ACC112 (cell line): ENCODE results near the gene POFUT1.
A peak's percentile ranks its signal among the peaks of the same experiment; 100 is the strongest.
"Not testable (repeated sequence)": the region's sequence is repeated elsewhere in the genome, so short reads cannot be mapped to it uniquely, and the experiment has no call there.

Experiments used
- H2AFZ ChIP-seq: fragments of 200-600 bp; sonication (generic); one replicate; pipeline ENCODE4 v1.6.0; 2017; ENCODE audit warnings: antibody characterized with exemption, low read length; ENCODE audit not compliant: unreplicated experiment
- H3K27ac ChIP-seq: fragments of 200-600 bp; sonication (generic); 2 replicates; pipeline ENCODE4 v1.5.1; 2014; ENCODE audit warnings: low read depth, mild to moderate bottlenecking, antibody characterized with exemption, low read length, moderate library complexity
- H3K27me3 ChIP-seq: fragments of 200-600 bp; sonication (generic); 2 replicates; pipeline ENCODE4 v1.6.1; 2014; ENCODE audit warnings: mild to moderate bottlenecking, antibody characterized with exemption, low read length, moderate library complexity, mixed read lengths; ENCODE audit not compliant: insufficient read depth
- H3K36me3 ChIP-seq: fragments of 200-600 bp; sonication (generic); 2 replicates; pipeline ENCODE4 v1.6.1; 2016; ENCODE audit warnings: mild to moderate bottlenecking, antibody characterized with exemption, low read length, moderate library complexity, mixed read lengths; ENCODE audit not compliant: insufficient read depth
- H3K4me1 ChIP-seq: fragments of 200-600 bp; sonication (generic); one replicate; pipeline ENCODE4 v1.6.1; 2016; ENCODE audit warnings: low read length, mixed read lengths; ENCODE audit not compliant: insufficient read depth, unreplicated experiment, control insufficient read depth
- H3K4me3 ChIP-seq: fragments of 200-600 bp; sonication (generic); 2 replicates; pipeline ENCODE4 v1.5.1; 2014; ENCODE audit warnings: mild to moderate bottlenecking, low read depth, low read length
- H3K79me2 ChIP-seq: fragments of 200-600 bp; sonication (generic); one replicate; pipeline ENCODE4 v1.6.0; 2016; ENCODE audit warnings: low read length; ENCODE audit not compliant: control insufficient read depth, unreplicated experiment, insufficient read depth

POFUT1 gene

DNA sequence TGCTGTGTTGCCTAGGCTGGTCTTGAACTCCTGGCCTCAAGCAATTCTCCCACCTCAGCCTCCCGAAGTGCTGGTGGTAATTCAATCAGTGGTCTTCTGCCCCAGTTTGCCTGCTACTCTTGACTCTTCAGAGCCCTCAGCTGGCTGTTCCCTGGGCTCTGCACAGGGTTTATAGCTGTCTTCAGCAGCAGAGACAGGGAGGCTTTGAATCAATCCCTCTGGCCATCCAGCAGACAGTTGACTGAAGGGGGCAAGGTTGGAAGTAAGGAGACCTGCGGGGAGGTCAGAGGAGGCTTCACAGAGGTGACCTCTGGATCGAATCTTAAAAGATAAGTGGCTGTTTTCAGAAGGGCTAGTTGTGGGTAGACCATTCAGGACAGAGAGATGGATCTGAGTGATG, 43.8 kb downstream of the POFUT1 start:
- Histone ChIP-seq H3K4me3 (no peak overlapping the region), H3K4me1 (peaks cover 7% of the 10 kb centered on the region), H3K27me3 (no peaks in the 10 kb centered on the region), H3K36me3 (no peaks in the 10 kb centered on the region), H2AFZ (no peak overlapping the region), H3K27ac (no peak overlapping the region), H3K79me2 (no peaks in the 10 kb centered on the region)

DNA sequence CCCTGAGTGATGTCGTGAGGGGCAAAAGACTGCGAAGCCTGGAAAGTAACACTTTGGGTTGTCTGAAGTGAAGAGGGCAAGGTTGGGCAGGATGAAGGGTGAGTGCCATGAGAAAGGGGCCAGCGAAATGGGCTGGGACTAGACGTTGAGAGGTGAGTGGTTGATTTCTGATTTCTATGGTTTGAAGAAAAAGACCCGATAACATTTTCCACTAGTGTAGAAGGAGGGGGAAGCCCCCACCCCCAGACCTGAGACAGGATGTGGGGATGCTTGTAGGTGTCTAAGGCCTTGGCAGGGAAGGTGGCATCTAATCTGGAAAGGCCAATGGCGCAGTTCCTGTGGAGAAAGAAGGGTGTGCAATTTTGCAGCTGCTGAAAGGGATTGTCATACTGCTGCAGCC, 44.5 kb downstream of the POFUT1 start:
- Histone ChIP-seq H3K4me1 (peaks cover 7% of the 10 kb centered on the region), H3K4me3 (no peak overlapping the region), H2AFZ (no peak overlapping the region), H3K27me3 (no peaks in the 10 kb centered on the region), H3K36me3 (no peaks in the 10 kb centered on the region), H3K27ac (no peak overlapping the region), H3K79me2 (no peaks in the 10 kb centered on the region)

DNA sequence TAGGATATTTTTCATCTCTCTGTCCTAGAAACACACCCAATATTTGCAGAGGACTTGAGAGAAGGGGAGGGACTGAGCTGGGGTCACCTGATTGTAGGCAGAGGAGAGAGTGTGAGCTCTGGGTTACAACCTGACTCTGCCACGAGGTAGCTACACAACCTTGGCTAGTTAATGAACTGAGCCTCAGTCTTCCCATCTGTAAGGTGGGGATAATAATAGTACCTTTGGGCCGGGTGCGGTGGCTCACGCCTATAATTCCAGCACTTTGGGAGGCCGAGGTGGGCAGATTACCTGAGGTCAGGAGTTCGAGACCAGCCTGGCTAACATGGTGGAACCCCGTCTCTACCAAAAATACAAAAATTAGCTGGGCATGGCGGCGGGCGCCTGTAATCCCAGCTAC, 53.3 kb downstream of the POFUT1 start:
- H3K36me3 ChIP-seq, result not testable (repeated sequence)

DNA sequence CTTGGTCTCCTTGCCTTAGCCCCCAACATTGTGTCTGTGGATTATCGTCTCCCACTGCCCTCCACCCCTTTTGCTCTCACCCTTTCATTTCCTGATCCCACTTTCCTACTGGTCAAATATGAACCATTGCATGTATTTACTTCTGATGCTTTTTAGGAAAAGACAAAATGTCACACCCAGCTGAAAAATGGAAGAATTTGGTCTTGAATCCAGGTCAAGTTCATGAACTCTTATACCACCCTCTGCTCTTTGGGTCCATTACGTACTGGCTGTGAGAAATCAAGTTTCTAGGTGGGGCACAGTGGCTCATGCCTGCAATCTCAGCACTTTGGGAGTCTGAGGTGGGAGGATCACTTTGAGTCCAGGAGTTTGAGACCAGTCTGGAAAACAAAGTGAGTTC, 54.0 kb downstream of the POFUT1 start:
- Histone ChIP-seq H3K4me1 (no peaks in the 10 kb centered on the region), H3K27me3 (no peaks in the 10 kb centered on the region), H3K36me3 (no peaks in the 10 kb centered on the region), H3K27ac (no peak overlapping the region), H3K4me3 (no peak overlapping the region), H2AFZ (no peak overlapping the region), H3K79me2 (no peaks in the 10 kb centered on the region)

More for the DNA sequence above, 53.3 kb downstream of the POFUT1 start:
- not testable (repeated sequence) for H3K4me1 ChIP-seq, H2AFZ ChIP-seq, H3K27ac ChIP-seq, H3K79me2 ChIP-seq, H3K27me3 ChIP-seq, H3K4me3 ChIP-seq

DNA sequence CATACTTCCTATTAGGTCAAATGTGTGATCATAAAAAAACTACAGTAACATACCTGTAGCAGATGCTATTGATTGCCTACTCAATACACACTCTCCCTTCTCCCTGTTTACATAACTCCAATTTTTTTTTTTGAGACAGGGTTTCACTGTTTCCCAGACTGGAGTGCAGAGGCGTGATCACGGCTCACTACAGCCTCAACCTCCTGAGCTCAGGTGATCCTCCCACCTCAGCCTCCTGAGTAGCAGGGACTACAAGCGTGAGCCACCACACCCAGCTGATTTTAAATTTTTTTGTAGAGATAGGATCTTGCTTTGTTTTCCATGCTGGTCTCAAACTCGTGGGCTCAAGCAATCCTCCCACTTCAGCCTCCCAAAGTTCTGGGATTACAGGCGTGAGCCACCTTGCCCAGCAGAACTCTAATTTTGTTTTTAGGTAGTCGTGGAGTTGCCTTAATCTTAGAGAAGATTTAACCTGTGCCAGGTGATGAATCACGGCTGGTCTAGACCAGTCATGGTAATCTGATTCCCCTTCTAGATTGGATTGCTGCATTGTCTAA, 55.8 kb downstream of the POFUT1 start:
- H3K4me3 ChIP-seq, result no peak overlapping the region

DNA sequence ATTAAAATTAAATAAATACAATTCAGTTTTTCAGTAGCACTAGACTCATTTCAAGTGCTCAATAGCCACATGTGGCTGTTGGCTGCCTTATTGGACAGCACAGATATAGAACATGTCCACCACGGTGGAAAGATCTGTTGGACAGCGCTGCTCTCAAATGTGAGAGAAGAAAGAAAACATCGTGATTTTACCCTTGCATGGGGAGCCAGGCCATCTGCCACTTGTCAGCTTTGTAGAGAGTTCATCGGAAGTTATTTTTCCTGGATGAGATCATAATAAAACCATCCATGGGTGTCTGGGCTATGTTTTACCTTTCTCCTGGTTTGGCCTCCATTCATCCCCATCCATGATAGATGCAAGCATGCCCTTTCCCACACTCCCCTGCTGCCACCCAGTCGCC, 63.9 kb downstream of the POFUT1 start:
- H3K27ac ChIP-seq, result no peak overlapping the region
- no peak overlapping the region for H2AFZ ChIP-seq
- H3K79me2 ChIP-seq, result no peaks in the 10 kb centered on the region
- H3K4me3 ChIP-seq, result no peak overlapping the region
- no peaks in the 10 kb centered on the region for H3K36me3 ChIP-seq
- no peaks in the 10 kb centered on the region for H3K4me1 ChIP-seq
- no peaks in the 10 kb centered on the region for H3K27me3 ChIP-seq

More for the DNA sequence above, 55.8 kb downstream of the POFUT1 start:
- Histone ChIP-seq H3K79me2 (no peaks in the 10 kb centered on the region), H2AFZ (no peak overlapping the region), H3K27ac (no peak overlapping the region), H3K4me1 (no peaks in the 10 kb centered on the region), H3K27me3 (no peaks in the 10 kb centered on the region), H3K36me3 (no peaks in the 10 kb centered on the region)

DNA sequence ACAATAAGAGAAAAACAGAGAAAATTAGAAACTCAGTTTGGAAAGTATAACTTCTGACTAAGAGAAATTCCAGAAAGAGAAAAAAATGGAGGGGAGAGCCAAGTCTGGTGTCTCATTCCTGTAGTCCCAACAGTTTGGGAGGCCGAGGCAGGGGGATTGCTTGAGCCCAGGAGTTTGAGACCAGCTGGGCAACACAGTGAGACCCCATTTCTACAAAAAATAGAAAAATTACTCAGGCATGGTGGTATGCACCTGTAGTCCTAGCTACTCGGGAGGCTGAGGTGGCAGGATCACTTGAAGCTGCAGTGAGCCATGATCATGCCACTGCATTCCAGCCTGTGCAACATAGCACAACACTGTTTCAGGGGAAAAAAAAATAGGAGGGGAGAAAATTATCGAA, 66.7 kb downstream of the POFUT1 start:
- no peaks in the 10 kb centered on the region for H3K4me1 ChIP-seq
- no peak overlapping the region for H3K27ac ChIP-seq
- H3K79me2 ChIP-seq, result peaks cover 15% of the 10 kb centered on the region
- no peaks in the 10 kb centered on the region for H3K27me3 ChIP-seq
- H2AFZ ChIP-seq, result no peak overlapping the region
- H3K36me3 ChIP-seq, result no peaks in the 10 kb centered on the region
- no peak overlapping the region for H3K4me3 ChIP-seq

DNA sequence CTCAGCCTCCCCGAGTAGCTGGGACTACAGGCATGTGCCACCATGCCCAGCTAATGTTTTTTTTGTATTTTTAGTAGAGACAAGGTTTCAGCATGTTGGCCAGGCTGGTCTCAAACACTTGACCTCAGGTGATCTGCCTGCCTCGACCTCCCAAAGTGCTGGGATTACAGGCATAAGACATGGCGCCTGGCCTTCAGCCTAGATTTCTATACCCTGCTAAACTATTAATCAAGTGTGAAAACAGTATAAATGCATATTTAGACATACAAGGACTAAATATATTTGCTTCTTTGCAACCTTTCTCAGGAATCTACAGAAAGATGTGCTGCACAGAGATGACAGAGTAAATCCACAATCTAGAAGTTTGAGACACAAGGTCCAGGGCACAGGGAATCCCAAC, 67.5 kb downstream of the POFUT1 start:
- H3K27me3 ChIP-seq, H3K36me3 ChIP-seq, H3K4me3 ChIP-seq, H3K4me1 ChIP-seq, H3K27ac ChIP-seq, H2AFZ ChIP-seq: not testable (repeated sequence)
- peaks cover 20% of the 10 kb centered on the region for H3K79me2 ChIP-seq

DNA sequence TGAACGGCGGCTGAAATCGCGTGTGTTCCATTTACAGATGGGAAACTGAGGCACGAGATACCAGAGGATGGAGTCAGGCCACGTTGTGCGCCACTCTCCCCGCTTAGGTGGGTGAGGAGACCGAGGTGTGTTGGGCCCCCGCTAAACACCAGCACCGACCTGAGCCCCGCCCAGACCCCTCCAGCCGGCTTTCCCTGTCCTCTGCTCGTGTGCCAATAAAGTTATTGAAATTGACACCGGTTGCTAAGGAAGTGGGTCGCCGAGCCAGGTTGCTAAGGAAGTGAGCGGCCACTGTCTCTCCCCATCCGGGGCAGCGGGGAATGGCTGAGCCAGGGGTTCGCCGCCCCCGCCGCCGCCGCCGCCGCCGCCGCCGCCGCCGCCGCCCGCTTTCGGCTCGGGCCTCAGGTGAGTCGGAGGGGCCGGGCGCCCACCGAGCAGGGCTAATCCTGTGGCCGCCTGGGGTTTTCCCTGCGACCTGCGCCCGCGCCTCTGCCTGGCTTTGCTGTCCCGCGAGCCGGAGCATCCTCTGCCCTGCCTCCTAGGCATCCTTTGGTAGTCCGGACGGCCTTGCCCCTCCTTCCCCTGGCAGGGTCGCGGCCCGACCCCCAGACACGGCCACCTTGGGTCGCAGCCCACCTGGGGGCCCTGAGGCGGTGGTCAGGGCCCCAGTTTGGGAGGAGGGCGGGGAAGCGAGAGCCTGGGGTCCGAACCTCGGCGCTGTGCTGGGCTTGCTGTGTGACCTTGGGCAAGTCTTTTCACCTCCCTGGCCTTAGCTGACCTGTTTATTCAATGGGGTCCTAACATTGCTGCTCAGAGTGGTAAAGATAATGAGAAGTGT, 69.9 kb downstream of the POFUT1 start, which contains the start of gene KIF3B:
Gene KIF3B, plus strand, starts transcription at position 291 of the 838 bp plus-strand sequence. CDS start 32,127 bp downstream, outside the sequence.
- Histone ChIP-seq H3K27me3 (no peaks in the 10 kb centered on the region), H3K27ac (no peak within 1 kb of the TSS), H3K79me2 (peaks cover 20% of the 10 kb centered on the region), H3K4me1 (no peaks in the 10 kb centered on the region), H3K36me3 (no peaks in the 10 kb centered on the region), H3K4me3 (peak within 1 kb of the TSS; percentile 94), H2AFZ (peak within 1 kb of the TSS; percentile 100)

DNA sequence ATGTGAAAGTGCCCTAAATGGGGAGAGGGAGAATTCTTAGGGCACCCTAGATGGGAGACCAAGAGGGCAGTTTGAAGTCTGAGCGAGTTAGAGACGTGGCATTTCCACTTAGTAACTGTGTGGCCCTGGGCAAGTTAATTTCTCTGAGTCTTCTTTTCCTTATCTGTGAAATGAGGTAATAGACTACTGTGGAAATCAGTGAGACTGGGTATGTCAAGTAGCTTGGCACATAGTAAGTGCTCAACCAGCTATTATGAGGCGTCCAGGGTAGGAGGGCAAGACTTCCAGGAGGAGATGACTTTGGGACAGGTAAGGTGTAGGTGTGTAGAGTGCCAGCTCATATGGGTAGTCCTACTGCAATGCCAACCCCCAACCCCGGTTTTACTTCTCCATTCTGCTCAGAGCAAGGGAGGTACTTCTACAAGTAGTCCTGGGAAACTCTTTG, 70.5 kb downstream of the POFUT1 start:
- H3K79me2 ChIP-seq, result peaks cover 20% of the 10 kb centered on the region
- peak overlapping the region; percentile 73 for H2AFZ ChIP-seq

DNA sequence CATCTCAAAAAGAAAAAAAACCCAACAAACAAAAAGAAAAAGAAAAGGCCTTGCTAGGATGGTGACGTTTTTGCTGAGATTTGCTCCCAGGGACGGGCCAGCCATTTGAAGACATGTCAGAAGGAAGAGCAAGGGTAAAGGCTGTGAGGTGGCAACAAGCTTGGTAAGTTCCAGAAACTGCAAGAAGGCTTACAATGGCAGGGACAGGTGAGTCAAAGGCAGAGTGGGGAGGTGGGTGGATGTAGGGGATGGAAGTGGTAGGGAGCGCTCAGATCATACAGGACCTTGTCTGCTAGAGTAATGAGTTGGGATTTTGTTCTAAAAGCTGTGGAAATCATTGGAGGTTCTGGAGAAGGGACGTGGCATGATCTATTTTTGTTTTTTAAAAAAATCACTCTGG, 74.0 kb downstream of the POFUT1 start:
- peaks cover 23% of the 10 kb centered on the region for H3K79me2 ChIP-seq
- H3K36me3 ChIP-seq, result no peaks in the 10 kb centered on the region
- H3K4me1 ChIP-seq, result peaks cover 11% of the 10 kb centered on the region
- no peaks in the 10 kb centered on the region for H3K27me3 ChIP-seq
- H3K4me3 ChIP-seq, result no peak overlapping the region
- no peak overlapping the region for H3K27ac ChIP-seq
- no peak overlapping the region for H2AFZ ChIP-seq

More for the DNA sequence above, 70.5 kb downstream of the POFUT1 start:
- H3K27me3 ChIP-seq, result no peaks in the 10 kb centered on the region
- H3K4me3 ChIP-seq, result peak overlapping the region; percentile 94
- H3K36me3 ChIP-seq, result no peaks in the 10 kb centered on the region
- no peak overlapping the region for H3K27ac ChIP-seq
- H3K4me1 ChIP-seq, result no peaks in the 10 kb centered on the region
